MCF 10A (cell line): ENCODE results near the gene ACSS3. TPM values are rescaled to one million over a fixed set of nuclear protein-coding genes. Genes with fewer than 3 reads are reported as not detected.
"Not testable (repeated sequence)": the region's sequence is repeated elsewhere in the genome, so short reads cannot be mapped to it uniquely, and the experiment has no call there.

Experiments
- Bru-seq: library from RNA; stranded (reverse); fragments of 400-500 nt; gene quantifications from one replicate; lab custom pipeline; 2021; lab: Mats Ljungman, UMichigan
- BruChase-seq, 2 experiments: library from RNA; stranded (reverse); fragments of 400-500 nt; gene quantifications; one replicate each; lab custom pipeline; 2021; lab: Mats Ljungman, UMichigan
- BruUV-seq: library from RNA; stranded (reverse); fragments of 400-500 nt; replicated peaks from 2 replicates; lab custom pipeline; 2021; lab: Mats Ljungman, UMichigan
- CTCF ChIA-PET: fragments of 300-600 bp; sonication (Branson Sonifier 250); formaldehyde crosslinking; extraction: SDS; loops from one replicate; lab custom pipeline; 2021; ENCODE audit warnings: antibody characterized with exemption, inconsistent platforms; lab: Yijun Ruan, JAX
- POLR2A ChIA-PET: fragments of 300-600, 350-650 bp; sonication (Branson Sonifier 250); formaldehyde crosslinking; extraction: SDS; loops from one replicate; lab custom pipeline; 2020; ENCODE audit warnings: antibody characterized with exemption, inconsistent platforms; lab: Yijun Ruan, JAX
- DNase-seq: peaks from one replicate; pipeline ENCODE4 v3.0.0-alpha.2; 2018; ENCODE audit not compliant: unreplicated experiment
- H3K27ac Mint-ChIP-seq: one replicate; pipeline ENCODE4 v1.8.0; 2022; ENCODE audit warnings: mild to moderate bottlenecking, low read depth, mixed read lengths; ENCODE audit not compliant: unreplicated experiment
- H3K27me3 Mint-ChIP-seq: one replicate; pipeline ENCODE4 v1.8.0; 2022; ENCODE audit warnings: mixed read lengths; ENCODE audit not compliant: insufficient read depth, unreplicated experiment
- H3K36me3 Mint-ChIP-seq: one replicate; pipeline ENCODE4 v1.8.0; 2022; ENCODE audit warnings: mild to moderate bottlenecking, moderate library complexity, mixed read lengths; ENCODE audit not compliant: insufficient read depth, unreplicated experiment
- H3K4me1 Mint-ChIP-seq: one replicate; pipeline ENCODE4 v1.8.0; 2022; ENCODE audit warnings: mixed read lengths; ENCODE audit not compliant: insufficient read depth, unreplicated experiment
- H3K4me3 Mint-ChIP-seq: one replicate; pipeline ENCODE4 v1.8.0; 2022; ENCODE audit warnings: mild to moderate bottlenecking, moderate library complexity, mixed read lengths; ENCODE audit not compliant: unreplicated experiment
- H3K9me3 Mint-ChIP-seq: one replicate; pipeline ENCODE4 v1.8.0; 2022; ENCODE audit warnings: mixed read lengths; ENCODE audit not compliant: unreplicated experiment
- intact Hi-C: fragments of 100-400 bp; cut with micrococcal nuclease; formaldehyde crosslinking; loops from 2 replicates; pipeline ENCODE4 v1.14.1; 2022
- long read RNA-seq: library from polyadenylated mRNA; stranded (forward); transcript quantifications from one replicate; pipeline ENCODE4 v2.0.0, GENCODE V29; 2022
- total RNA-seq: library from RNA; stranded (reverse); gene quantifications from 2 replicates; pipeline ENCODE4 v1.2.3, GENCODE V29; 2022
- TF ChIP-seq, protein P1 (sequence below): fragments of 200-600 bp; IDR thresholded peaks from one replicate; pipeline ENCODE4 v1.8.0; 2022; ENCODE audit warnings: antibody characterized with exemption, mild to moderate bottlenecking; ENCODE audit not compliant: unreplicated experiment

The ACSS3 gene
- total RNA-seq, result not detected in 2 replicates
- Bru-seq, nascent RNA, result percentile 0 among the genes with signal in this experiment
- BruChase-seq, experiment 1, labeled RNA remaining after a 6-hour chase, result percentile 1 among the genes with signal in this experiment
- BruChase-seq, experiment 2, labeled RNA remaining after a 2-hour chase, result not detected
- long read RNA-seq, result 0 reads

DNA sequence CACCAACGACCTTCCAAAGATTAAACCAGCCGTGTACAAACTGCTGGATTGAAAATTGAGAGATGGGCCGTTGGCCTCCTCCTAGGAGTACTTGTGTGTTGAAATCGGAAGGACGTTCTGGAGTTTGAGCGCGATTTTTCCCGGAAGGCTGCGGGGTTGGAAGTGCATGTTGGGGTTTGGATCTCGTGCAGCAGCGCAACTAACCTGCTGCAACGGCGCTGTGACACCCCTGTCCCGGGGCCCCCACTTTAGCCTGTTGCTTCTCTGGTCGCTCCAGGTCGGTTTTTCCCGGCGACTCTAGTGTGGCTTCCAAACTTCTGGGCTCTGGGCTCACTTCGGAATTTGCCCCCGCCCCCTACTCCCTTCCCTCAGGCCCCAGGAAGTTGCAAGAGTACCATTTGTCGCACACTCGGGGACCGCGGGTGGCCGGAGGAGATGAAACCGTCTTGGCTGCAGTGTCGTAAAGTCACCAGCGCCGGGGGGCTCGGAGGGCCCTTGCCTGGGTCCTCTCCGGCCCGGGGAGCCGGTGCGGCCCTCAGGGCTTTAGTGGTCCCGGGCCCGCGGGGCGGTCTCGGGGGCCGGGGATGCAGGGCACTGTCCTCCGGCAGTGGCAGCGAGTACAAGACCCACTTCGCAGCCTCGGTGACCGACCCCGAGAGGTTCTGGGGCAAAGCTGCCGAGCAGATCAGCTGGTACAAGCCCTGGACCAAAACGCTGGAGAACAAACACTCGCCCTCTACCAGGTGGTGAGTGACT, at the start of gene ACSS3:
TSS of gene ACSS3 (plus strand) at position 394 of the 756 bp plus-strand sequence. CDS start at position 436, 42 bp downstream.
- CTCF ChIA-PET, result interaction anchor here (1.2 kb wide), 1 partner anchor 50 kb away, joined by 5 read pairs; no protein-coding TSS in a partner anchor
- Mint-ChIP-seq H3K4me1 (no peaks in the 10 kb centered on the region), H3K27ac (no peak within 1 kb of the TSS), H3K27me3 (peaks cover 22% of the 10 kb centered on the region), H3K36me3 (no peaks in the 10 kb centered on the region), H3K9me3 (no peaks in the 10 kb centered on the region), H3K4me3 (peak within 1 kb of the TSS; percentile 7)
- intact Hi-C loops, result no loop called here
- POLR2A ChIA-PET, result no interaction called here
- TF ChIP-seq, protein P1, sequence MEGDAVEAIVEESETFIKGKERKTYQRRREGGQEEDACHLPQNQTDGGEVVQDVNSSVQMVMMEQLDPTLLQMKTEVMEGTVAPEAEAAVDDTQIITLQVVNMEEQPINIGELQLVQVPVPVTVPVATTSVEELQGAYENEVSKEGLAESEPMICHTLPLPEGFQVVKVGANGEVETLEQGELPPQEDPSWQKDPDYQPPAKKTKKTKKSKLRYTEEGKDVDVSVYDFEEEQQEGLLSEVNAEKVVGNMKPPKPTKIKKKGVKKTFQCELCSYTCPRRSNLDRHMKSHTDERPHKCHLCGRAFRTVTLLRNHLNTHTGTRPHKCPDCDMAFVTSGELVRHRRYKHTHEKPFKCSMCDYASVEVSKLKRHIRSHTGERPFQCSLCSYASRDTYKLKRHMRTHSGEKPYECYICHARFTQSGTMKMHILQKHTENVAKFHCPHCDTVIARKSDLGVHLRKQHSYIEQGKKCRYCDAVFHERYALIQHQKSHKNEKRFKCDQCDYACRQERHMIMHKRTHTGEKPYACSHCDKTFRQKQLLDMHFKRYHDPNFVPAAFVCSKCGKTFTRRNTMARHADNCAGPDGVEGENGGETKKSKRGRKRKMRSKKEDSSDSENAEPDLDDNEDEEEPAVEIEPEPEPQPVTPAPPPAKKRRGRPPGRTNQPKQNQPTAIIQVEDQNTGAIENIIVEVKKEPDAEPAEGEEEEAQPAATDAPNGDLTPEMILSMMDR, result no peak
- no peak for DNase-seq
- no TSS peak for BruUV-seq

DNA sequence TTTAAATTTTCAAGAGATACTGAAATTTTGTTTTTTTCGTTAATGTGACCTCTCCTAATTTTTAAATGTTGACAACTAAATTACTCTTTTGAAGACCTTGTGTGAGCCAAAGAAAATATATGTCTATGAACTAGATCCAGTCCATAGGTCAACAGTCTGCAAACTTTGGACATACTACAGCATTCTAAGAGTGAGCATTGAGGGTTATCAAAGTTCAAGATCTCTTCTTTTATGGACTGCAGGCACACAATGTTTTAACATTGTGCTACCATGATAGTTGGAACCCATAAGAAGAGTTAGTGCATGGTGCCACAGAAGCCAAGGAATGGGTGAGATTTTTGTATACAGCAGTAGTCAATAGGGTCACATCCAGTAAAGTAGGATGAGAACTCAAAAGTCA, 43.0 kb upstream of the ACSS3 start:
- intact Hi-C loops, result no loop called here
- CTCF ChIA-PET, result no interaction called here
- Mint-ChIP-seq H3K4me1 (no peaks in the 10 kb centered on the region), H3K9me3 (no peaks in the 10 kb centered on the region), H3K4me3 (no peak overlapping the region), H3K36me3 (no peaks in the 10 kb centered on the region), H3K27me3 (no peaks in the 10 kb centered on the region), H3K27ac (no peak overlapping the region)
- POLR2A ChIA-PET, result no interaction called here
- TF ChIP-seq, protein P1, result no peak
- no TSS peak for BruUV-seq
- DNase-seq, result no peak

DNA sequence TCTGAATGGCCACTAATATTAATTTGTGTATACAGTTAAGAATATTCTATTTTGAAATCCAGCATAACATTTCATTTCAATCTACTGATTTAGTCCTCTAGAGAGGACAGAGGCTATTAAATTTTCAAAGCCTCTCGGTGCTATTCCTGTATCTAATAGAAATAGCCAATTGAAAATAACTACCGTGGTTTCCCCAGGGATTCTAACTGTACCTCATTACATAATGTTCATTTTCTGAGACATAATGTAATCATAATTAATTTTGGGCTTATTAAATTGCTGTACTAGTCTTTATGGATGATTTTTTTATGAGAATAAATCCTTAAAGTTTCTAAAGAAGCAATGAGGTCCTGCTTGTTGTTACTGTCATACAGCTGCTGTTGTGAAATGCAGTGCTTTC, 38.6 kb upstream of the ACSS3 start:
- Mint-ChIP-seq H3K27ac (no peak overlapping the region), H3K36me3 (no peaks in the 10 kb centered on the region), H3K4me1 (no peaks in the 10 kb centered on the region), H3K9me3 (no peaks in the 10 kb centered on the region), H3K4me3 (no peak overlapping the region), H3K27me3 (no peaks in the 10 kb centered on the region)
- intact Hi-C loops, result no loop called here
- BruUV-seq, result no TSS peak
- ChIA-PET CTCF (no interaction called here), POLR2A (no interaction called here)
- DNase-seq, result no peak
- TF ChIP-seq, protein P1, result no peak

GRCh38 chr12:81043979-81044740, 33.7 kb upstream of the ACSS3 start:
- H3K36me3 Mint-ChIP-seq, result no peaks in the 10 kb centered on the region
- no peak overlapping the region for H3K27ac Mint-ChIP-seq
- no peaks in the 10 kb centered on the region for H3K9me3 Mint-ChIP-seq
- no peak overlapping the region for H3K4me3 Mint-ChIP-seq
- no peaks in the 10 kb centered on the region for H3K4me1 Mint-ChIP-seq
- no peak for DNase-seq
- CTCF ChIA-PET, result no interaction called here
- POLR2A ChIA-PET, result no interaction called here
- TF ChIP-seq, protein P1, result no peak
- BruUV-seq, result no TSS peak
- H3K27me3 Mint-ChIP-seq, result no peaks in the 10 kb centered on the region
- intact Hi-C loops, result no loop called here

DNA sequence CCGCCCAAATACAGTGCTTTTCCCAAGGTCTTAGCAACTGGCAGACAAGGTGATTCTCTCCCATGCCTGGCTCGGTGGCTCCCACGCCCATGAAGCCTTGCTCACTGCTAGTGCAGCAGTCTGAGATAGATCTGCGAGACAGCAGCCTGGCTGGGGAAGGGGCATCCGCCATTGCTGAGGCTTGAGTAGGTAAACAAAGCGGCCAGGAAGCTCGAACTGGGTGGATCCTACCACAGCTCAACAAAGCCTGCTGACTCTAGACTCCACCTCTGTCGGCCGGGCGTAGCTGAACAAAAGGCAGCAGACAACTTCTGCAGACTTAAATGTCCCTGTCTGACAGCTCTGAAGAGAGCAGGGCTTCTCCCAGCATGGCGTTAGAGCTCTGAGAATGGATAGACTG, 12.9 kb upstream of the ACSS3 start:
- H3K4me3 Mint-ChIP-seq, DNase-seq, BruUV-seq, POLR2A ChIA-PET, H3K4me1 Mint-ChIP-seq, H3K27ac Mint-ChIP-seq, intact Hi-C loops, H3K36me3 Mint-ChIP-seq: not testable (repeated sequence)
- H3K9me3 Mint-ChIP-seq, result peaks cover 17% of the 10 kb centered on the region
- CTCF ChIA-PET, result interaction anchor here (1.6 kb wide), 1 partner anchor 63 kb away, joined by 4 read pairs; no protein-coding TSS in a partner anchor
- peaks cover 15% of the 10 kb centered on the region for H3K27me3 Mint-ChIP-seq
